WI38 (cell line): Measurements from ENCODE around the gene BLOC1S1.

Source experiments
- H3K4me3 ChIP-seq: 2 replicates; pipeline ENCODE4 v1.5.1; 2011; ENCODE audit warnings: low read depth, mild to moderate bottlenecking, control low read depth, low read length
- CTCF ChIP-seq: IDR thresholded peaks from 2 replicates; pipeline ENCODE4 v1.5.1; 2012; ENCODE audit warnings: low read depth, mild to moderate bottlenecking, control low read depth, low read length

The BLOC1S1 gene

GRCh38 chr12:55723516-55724225, 7.8 kb downstream of the BLOC1S1 start:
- TF ChIP-seq CTCF, result no peak
- no peak overlapping the region for H3K4me3 ChIP-seq

- TF ChIP-seq CTCF, result peak; percentile 51
- H3K4me3 ChIP-seq, result no peak overlapping the region
Measured at GRCh38 chr12:55724226-55724939, 8.5 kb downstream of the BLOC1S1 start.

- no peak for TF ChIP-seq CTCF
- H3K4me3 ChIP-seq, result no peak overlapping the region
Measured at GRCh38 chr12:55724940-55725309, 9.1 kb downstream of the BLOC1S1 start.

GRCh38 chr12:55725556-55725955, 9.7 kb downstream of the BLOC1S1 start:
- no peak for TF ChIP-seq CTCF
- no peak overlapping the region for H3K4me3 ChIP-seq

- TF ChIP-seq CTCF, result no peak
- peak overlapping the region; percentile 95 for H3K4me3 ChIP-seq
Measured at GRCh38 chr12:55726971-55727370, 11.1 kb downstream of the BLOC1S1 start.

- H3K4me3 ChIP-seq, result peak overlapping the region; percentile 95
- TF ChIP-seq CTCF, result no peak
Measured at GRCh38 chr12:55727643-55728185, 11.9 kb downstream of the BLOC1S1 start.
